MCF 10A (cell line): ENCODE data around the gene CDKL4. TPM values are rescaled to one million over a fixed set of nuclear protein-coding genes. Genes with fewer than 3 reads are reported as not detected.
"Not testable (repeated sequence)": the region's sequence is repeated elsewhere in the genome, so short reads cannot be mapped to it uniquely, and the experiment has no call there.

ENCODE experiments used
- BruUV-seq: library from RNA; stranded (reverse); fragments of 400-500 nt; replicated peaks from 2 replicates; lab custom pipeline; 2021; lab: Mats Ljungman, UMichigan
- CTCF ChIA-PET: fragments of 300-600 bp; sonication (Branson Sonifier 250); formaldehyde crosslinking; extraction: SDS; loops from one replicate; lab custom pipeline; 2021; ENCODE audit warnings: antibody characterized with exemption, inconsistent platforms; lab: Yijun Ruan, JAX
- POLR2A ChIA-PET: fragments of 300-600, 350-650 bp; sonication (Branson Sonifier 250); formaldehyde crosslinking; extraction: SDS; loops from one replicate; lab custom pipeline; 2020; ENCODE audit warnings: antibody characterized with exemption, inconsistent platforms; lab: Yijun Ruan, JAX
- DNase-seq: peaks from one replicate; pipeline ENCODE4 v3.0.0-alpha.2; 2018; ENCODE audit not compliant: unreplicated experiment
- H3K27ac Mint-ChIP-seq: one replicate; pipeline ENCODE4 v1.8.0; 2022; ENCODE audit warnings: mild to moderate bottlenecking, low read depth, mixed read lengths; ENCODE audit not compliant: unreplicated experiment
- H3K27me3 Mint-ChIP-seq: one replicate; pipeline ENCODE4 v1.8.0; 2022; ENCODE audit warnings: mixed read lengths; ENCODE audit not compliant: insufficient read depth, unreplicated experiment
- H3K36me3 Mint-ChIP-seq: one replicate; pipeline ENCODE4 v1.8.0; 2022; ENCODE audit warnings: mild to moderate bottlenecking, moderate library complexity, mixed read lengths; ENCODE audit not compliant: insufficient read depth, unreplicated experiment
- H3K4me1 Mint-ChIP-seq: one replicate; pipeline ENCODE4 v1.8.0; 2022; ENCODE audit warnings: mixed read lengths; ENCODE audit not compliant: insufficient read depth, unreplicated experiment
- H3K4me3 Mint-ChIP-seq: one replicate; pipeline ENCODE4 v1.8.0; 2022; ENCODE audit warnings: mild to moderate bottlenecking, moderate library complexity, mixed read lengths; ENCODE audit not compliant: unreplicated experiment
- H3K9me3 Mint-ChIP-seq: one replicate; pipeline ENCODE4 v1.8.0; 2022; ENCODE audit warnings: mixed read lengths; ENCODE audit not compliant: unreplicated experiment
- intact Hi-C: fragments of 100-400 bp; cut with micrococcal nuclease; formaldehyde crosslinking; loops from 2 replicates; pipeline ENCODE4 v1.14.1; 2022
- total RNA-seq: library from RNA; stranded (reverse); gene quantifications from 2 replicates; pipeline ENCODE4 v1.2.3, GENCODE V29; 2022
- TF ChIP-seq, protein P1 (sequence below): fragments of 200-600 bp; IDR thresholded peaks from one replicate; pipeline ENCODE4 v1.8.0; 2022; ENCODE audit warnings: antibody characterized with exemption, mild to moderate bottlenecking; ENCODE audit not compliant: unreplicated experiment

CDKL4 gene
- total RNA-seq, 1 experiment from 2014 or later = not detected

DNA sequence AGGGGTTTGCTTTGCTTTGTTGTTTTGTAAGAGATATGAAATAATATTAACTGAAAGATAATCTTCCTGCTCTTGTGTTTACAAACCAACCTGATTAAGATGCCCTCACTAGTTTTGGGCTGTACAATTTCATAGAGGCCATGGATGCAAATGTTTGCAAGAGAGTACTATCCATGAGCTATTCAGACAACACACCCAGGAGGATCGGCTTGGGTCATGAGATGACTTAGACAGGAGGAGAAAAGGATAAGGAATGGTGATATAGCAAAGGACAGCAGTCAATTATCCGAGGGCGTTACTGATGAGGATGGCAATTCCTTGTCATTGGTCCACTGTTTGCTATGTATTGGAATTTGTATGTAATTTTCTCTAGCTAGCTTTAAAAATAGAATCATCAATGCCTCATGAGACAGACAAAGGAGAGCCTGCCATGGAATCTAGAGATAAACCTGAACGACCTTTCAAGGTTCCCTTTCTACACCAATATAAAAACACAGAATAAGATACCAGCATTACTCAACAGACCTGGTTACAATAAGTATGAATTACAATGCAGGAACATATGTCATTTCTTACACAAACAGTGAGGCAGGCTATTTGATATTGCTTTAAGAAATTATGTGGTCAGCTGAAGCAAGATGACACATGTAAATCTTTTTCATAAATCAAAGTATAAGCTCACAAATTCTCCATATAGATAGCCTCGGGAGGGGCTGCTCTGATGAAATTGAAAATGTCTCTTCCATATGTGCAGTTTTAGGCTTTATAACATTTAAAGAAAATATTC lies 68.6 kb downstream of the CDKL4 start:
- ChIA-PET POLR2A (interaction anchor here (0.5 to 1.0 kb wide), 3 partner anchors 51 to 168 kb away, joined by 3 to 5 read pairs (median 3); no protein-coding TSS in a partner anchor), CTCF (interaction anchor here (0.6 to 0.9 kb wide), 3 partner anchors 48 to 101 kb away, joined by 3 to 4 read pairs (median 3); no protein-coding TSS in a partner anchor)
- Mint-ChIP-seq H3K9me3 (no peaks in the 10 kb centered on the region), H3K27me3 (no peaks in the 10 kb centered on the region), H3K27ac (no peak overlapping the region), H3K4me1 (peaks cover 5% of the 10 kb centered on the region), H3K36me3 (peaks cover 4% of the 10 kb centered on the region), H3K4me3 (no peak overlapping the region)
- BruUV-seq = no TSS peak
- TF ChIP-seq, protein P1, sequence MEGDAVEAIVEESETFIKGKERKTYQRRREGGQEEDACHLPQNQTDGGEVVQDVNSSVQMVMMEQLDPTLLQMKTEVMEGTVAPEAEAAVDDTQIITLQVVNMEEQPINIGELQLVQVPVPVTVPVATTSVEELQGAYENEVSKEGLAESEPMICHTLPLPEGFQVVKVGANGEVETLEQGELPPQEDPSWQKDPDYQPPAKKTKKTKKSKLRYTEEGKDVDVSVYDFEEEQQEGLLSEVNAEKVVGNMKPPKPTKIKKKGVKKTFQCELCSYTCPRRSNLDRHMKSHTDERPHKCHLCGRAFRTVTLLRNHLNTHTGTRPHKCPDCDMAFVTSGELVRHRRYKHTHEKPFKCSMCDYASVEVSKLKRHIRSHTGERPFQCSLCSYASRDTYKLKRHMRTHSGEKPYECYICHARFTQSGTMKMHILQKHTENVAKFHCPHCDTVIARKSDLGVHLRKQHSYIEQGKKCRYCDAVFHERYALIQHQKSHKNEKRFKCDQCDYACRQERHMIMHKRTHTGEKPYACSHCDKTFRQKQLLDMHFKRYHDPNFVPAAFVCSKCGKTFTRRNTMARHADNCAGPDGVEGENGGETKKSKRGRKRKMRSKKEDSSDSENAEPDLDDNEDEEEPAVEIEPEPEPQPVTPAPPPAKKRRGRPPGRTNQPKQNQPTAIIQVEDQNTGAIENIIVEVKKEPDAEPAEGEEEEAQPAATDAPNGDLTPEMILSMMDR = no peak
- intact Hi-C loops = no loop called here
- DNase-seq = peak; percentile 1

DNA sequence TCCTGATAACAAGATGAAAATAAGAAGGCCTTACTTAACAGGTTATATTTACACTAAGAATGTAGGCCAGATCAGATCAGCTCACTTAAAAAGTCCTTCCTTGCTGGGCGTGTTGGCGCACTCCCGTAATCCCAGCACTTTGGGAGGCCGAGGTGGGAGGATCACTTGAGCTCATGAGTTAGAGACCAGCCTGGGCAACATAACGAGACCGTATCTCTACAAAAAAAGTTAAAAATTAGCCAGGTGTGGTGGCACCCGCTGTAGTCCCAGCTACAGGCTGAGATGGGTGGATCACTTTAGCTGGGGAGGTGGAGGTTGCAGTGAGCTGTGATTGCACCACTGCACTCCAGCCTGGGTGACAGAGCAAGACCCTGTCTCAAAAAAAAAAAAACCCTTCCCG lies 69.7 kb downstream of the CDKL4 start:
- H3K4me3 Mint-ChIP-seq = no peak overlapping the region
- intact Hi-C loops = no loop called here
- no peaks in the 10 kb centered on the region for H3K27me3 Mint-ChIP-seq
- H3K4me1 Mint-ChIP-seq = peaks cover 5% of the 10 kb centered on the region
- no peak for DNase-seq
- H3K9me3 Mint-ChIP-seq = no peaks in the 10 kb centered on the region
- no peak overlapping the region for H3K27ac Mint-ChIP-seq
- TF ChIP-seq, protein P1 = no peak
- ChIA-PET POLR2A (no interaction called here), CTCF (interaction anchor here (0.6 to 0.8 kb wide), 2 partner anchors 15 to 36 kb away, joined by 3 read pairs; no protein-coding TSS in a partner anchor)
- H3K36me3 Mint-ChIP-seq = peaks cover 4% of the 10 kb centered on the region
- no TSS peak for BruUV-seq

DNA sequence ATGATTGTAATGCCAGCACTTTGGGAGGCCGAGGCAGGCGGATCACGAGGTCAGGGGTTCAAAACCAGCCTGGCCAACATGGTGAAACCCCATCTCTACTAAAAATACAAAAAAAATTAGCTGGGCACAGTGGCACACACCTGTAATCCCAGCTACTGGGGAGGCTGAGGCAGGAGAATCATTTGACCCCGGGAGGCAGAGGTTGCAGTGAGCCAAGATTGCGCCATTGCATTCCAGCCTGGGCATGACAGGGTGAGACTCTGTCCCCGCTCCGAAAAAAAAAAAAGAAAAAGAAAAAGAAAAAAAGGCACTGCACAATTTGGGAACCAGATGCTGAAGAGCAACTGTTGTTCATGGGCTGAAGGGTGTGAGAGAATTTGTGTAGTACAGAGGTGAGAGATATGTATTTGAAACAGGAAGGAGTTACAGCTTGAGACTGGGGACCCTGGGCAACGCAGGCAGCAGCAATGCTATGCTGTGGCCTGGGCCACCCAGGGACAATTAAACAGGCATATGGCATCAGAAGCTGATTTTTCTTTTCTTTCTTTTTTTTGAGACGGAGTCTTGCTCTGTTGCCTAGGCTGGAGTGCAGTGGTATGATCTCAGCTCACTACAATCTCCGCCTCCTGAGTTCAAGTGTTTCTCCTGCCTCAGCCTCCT lies 71.6 kb downstream of the CDKL4 start:
- POLR2A ChIA-PET, DNase-seq, intact Hi-C loops, H3K4me1 Mint-ChIP-seq, H3K36me3 Mint-ChIP-seq, BruUV-seq, H3K9me3 Mint-ChIP-seq, H3K4me3 Mint-ChIP-seq, H3K27me3 Mint-ChIP-seq, H3K27ac Mint-ChIP-seq: not testable (repeated sequence)
- CTCF ChIA-PET = interaction anchor here (0.6 kb wide), 1 partner anchor 31 kb away, joined by 3 read pairs; no protein-coding TSS in a partner anchor

DNA sequence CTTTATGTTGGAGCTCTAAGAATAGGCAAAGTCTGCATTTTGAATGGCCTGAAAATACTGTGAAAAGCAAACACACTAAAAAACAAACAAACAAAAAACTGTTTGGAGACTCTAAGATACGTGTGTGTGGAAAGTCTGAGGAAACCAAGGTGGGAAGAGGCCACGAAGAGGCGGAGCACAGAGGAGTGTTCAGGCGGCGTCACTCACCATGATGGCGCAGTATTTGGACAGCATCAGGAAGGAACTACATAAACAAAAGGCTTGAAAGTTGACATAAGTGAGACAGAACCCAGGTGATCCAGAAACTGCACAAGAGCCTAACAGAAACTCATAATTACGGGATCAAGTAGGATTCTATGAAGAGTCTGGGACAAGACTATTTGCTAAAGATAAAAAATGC lies 72.1 kb downstream of the CDKL4 start:
- Mint-ChIP-seq H3K4me3 (no peak overlapping the region), H3K4me1 (peaks cover 5% of the 10 kb centered on the region), H3K27me3 (no peaks in the 10 kb centered on the region), H3K36me3 (no peaks in the 10 kb centered on the region), H3K9me3 (no peaks in the 10 kb centered on the region), H3K27ac (no peak overlapping the region)
- ChIA-PET POLR2A (interaction anchor here (0.7 kb wide), 1 partner anchor 845 kb away, joined by 4 read pairs; no protein-coding TSS in a partner anchor), CTCF (interaction anchor here (0.5 to 0.6 kb wide), 2 partner anchors 31 to 49 kb away, joined by 3 to 4 read pairs; no protein-coding TSS in a partner anchor)
- no TSS peak for BruUV-seq
- TF ChIP-seq, protein P1 = no peak
- DNase-seq = no peak
- intact Hi-C loops = no loop called here
